PC-9 (cell line): ENCODE measurements around the gene RPS25.

Experiments
- EZH2 ChIP-seq: fragments of 200-600 bp; sonication (generic); IDR thresholded peaks from 2 replicates; pipeline ENCODE4 v1.8.0; 2017; ENCODE audit warnings: antibody characterized with exemption, low read depth
- TF ChIP-seq, protein P1 (sequence below): fragments of 200-600 bp; sonication (generic); conservative IDR thresholded peaks from 2 replicates; pipeline ENCODE4 v1.6.1; 2017; ENCODE audit warnings: mixed run types, antibody characterized with exemption, mild to moderate bottlenecking, moderate library complexity

DNA sequence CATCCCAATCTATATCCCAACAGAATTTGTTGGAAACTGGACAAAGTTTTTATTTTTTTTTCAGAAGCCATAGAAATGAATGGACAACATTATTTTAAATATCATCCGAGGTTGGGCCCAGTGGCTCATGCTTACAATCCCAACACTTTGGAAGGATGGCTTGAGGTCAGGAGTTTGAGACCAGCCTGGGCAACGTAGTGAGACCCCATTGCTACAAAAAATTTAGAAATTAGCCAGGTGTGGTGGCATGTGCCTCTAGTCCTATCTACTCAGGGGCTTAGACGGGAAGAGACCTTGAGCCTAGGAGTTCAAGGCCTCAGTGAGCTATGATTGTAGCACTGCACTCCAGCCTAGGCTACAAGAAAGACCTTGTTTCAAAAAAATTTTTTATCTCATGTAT is 16.7 kb upstream of the RPS25 start:
- TF ChIP-seq, protein P1, sequence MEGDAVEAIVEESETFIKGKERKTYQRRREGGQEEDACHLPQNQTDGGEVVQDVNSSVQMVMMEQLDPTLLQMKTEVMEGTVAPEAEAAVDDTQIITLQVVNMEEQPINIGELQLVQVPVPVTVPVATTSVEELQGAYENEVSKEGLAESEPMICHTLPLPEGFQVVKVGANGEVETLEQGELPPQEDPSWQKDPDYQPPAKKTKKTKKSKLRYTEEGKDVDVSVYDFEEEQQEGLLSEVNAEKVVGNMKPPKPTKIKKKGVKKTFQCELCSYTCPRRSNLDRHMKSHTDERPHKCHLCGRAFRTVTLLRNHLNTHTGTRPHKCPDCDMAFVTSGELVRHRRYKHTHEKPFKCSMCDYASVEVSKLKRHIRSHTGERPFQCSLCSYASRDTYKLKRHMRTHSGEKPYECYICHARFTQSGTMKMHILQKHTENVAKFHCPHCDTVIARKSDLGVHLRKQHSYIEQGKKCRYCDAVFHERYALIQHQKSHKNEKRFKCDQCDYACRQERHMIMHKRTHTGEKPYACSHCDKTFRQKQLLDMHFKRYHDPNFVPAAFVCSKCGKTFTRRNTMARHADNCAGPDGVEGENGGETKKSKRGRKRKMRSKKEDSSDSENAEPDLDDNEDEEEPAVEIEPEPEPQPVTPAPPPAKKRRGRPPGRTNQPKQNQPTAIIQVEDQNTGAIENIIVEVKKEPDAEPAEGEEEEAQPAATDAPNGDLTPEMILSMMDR = no peak
- no peak for TF ChIP-seq EZH2
